Endothelial cell of umbilical vein (primary cell): Measurements from ENCODE around the gene MIEN1. TPM values are rescaled to one million over a fixed set of nuclear protein-coding genes. Genes with fewer than 3 reads are reported as not detected.

Source experiments
- BruUV-seq: library from RNA; stranded (reverse); fragments of 400-500 nt; replicated peaks from 2 replicates; lab custom pipeline; 2021; lab: Mats Ljungman, UMichigan
- CTCF ChIA-PET: fragments of 300-600, 350-600 bp; sonication (Branson Sonifier 250); formaldehyde crosslinking; loops from one replicate; lab custom pipeline; 2021; ENCODE audit warnings: antibody characterized with exemption, inconsistent platforms; lab: Charles Lee
- POLR2A ChIA-PET: fragments of 300-600, 350-600 bp; sonication (Branson Sonifier 250); formaldehyde crosslinking; loops from one replicate; lab custom pipeline; 2021; ENCODE audit warnings: antibody characterized with exemption, inconsistent platforms; lab: Charles Lee
- DNase-seq: peaks from one replicate; pipeline ENCODE4 v3.0.0-alpha.2; 2011; ENCODE audit warnings: low read depth, low spot score
- FAIRE-seq: peaks from 2 replicates; lab custom pipeline; 2011; peaks lifted over from hg19 to GRCh38; lab: Jason Lieb, UNC
- H2AFZ ChIP-seq: 2 replicates; pipeline ENCODE4 v1.6.0; 2012; ENCODE audit warnings: low read depth, low read length, control low read depth, inconsistent platforms
- H3K27ac ChIP-seq: 2 replicates; pipeline ENCODE4 v1.5.1; 2011; ENCODE audit warnings: low read depth, mild to moderate bottlenecking, control low read depth, low read length, moderate library complexity; ENCODE audit not compliant: insufficient read depth
- H3K27me3 ChIP-seq, 2 experiments: 2 replicates each; pipeline versions ENCODE4 v1.6.0 to v1.6.1; 2011; ENCODE audit warnings: low read length in 2 of 2, mixed read lengths in 1 of 2; ENCODE audit not compliant: control insufficient read depth in 2 of 2, insufficient read depth in 2 of 2
- H3K36me3 ChIP-seq, 2 experiments: 2 replicates in 1 of 2; 3 replicates in 1 of 2; pipeline ENCODE4 v1.5.1; 2011; ENCODE audit warnings: low read length in 2 of 2, mild to moderate bottlenecking in 1 of 2, moderate library complexity in 1 of 2; ENCODE audit not compliant: control insufficient read depth in 2 of 2, insufficient read depth in 2 of 2; ENCODE audit errors: extremely low read depth in 1 of 2
- H3K4me1 ChIP-seq: 3 replicates; pipeline ENCODE4 v1.5.1; 2011; ENCODE audit warnings: mild to moderate bottlenecking, low read length; ENCODE audit not compliant: control insufficient read depth, insufficient read depth; ENCODE audit errors: extremely low read depth
- H3K4me2 ChIP-seq: 2 replicates; pipeline ENCODE4 v1.6.1; 2011; ENCODE audit warnings: low read length, control low read depth, mixed read lengths; ENCODE audit not compliant: insufficient read depth
- H3K4me3 ChIP-seq, 3 experiments: fragments of 200-600 bp in 1 of 3; sonication (generic), shearing (Covaris generic) in 1 of 3; replicated peaks in 1 of 3; 2 replicates each; pipeline ENCODE4 v1.5.1; 2011 to 2016; ENCODE audit warnings: control low read depth in 3 of 3, low read length in 3 of 3, mild to moderate bottlenecking in 2 of 3, inconsistent platforms in 1 of 3, low read depth in 1 of 3, moderate library complexity in 1 of 3; ENCODE audit not compliant: insufficient read depth in 1 of 3
- H3K79me2 ChIP-seq: 2 replicates; pipeline ENCODE4 v1.6.0; 2012; ENCODE audit warnings: low read length, inconsistent platforms; ENCODE audit not compliant: control insufficient read depth, insufficient read depth
- H3K9ac ChIP-seq: replicated peaks from 2 replicates; pipeline ENCODE3; 2011; ENCODE audit warnings: low read length, control low read depth; ENCODE audit not compliant: insufficient read depth; ENCODE audit errors: extremely low read depth
- H3K9me1 ChIP-seq: replicated peaks from 3 replicates; pipeline ENCODE4 v1.6.0; 2011; ENCODE audit warnings: mild to moderate bottlenecking, low read length; ENCODE audit not compliant: control insufficient read depth, insufficient read depth; ENCODE audit errors: extremely low read depth
- H3K9me3 ChIP-seq: replicated peaks from 2 replicates; pipeline ENCODE4 v1.5.1; 2012; ENCODE audit warnings: low read length, inconsistent platforms; ENCODE audit not compliant: control insufficient read depth, insufficient read depth
- H4K20me1 ChIP-seq: replicated peaks from 2 replicates; pipeline ENCODE3; 2011; ENCODE audit warnings: mild to moderate bottlenecking, low read length; ENCODE audit not compliant: control insufficient read depth, insufficient read depth; ENCODE audit errors: extremely low read depth
- CTCF ChIP-seq, 2 donors: IDR thresholded peaks; 1 replicate in 1 of 2; 2 replicates in 1 of 2; pipeline ENCODE4 v1.5.1; 2011; ENCODE audit warnings: low read length in 2 of 2, mild to moderate bottlenecking in 2 of 2, moderate library complexity in 2 of 2, control low read depth in 1 of 2, inconsistent platforms in 1 of 2, low read depth in 1 of 2; ENCODE audit not compliant: insufficient read depth in 1 of 2; ENCODE audit errors: extremely low read depth in 1 of 2
- EZH2 ChIP-seq: IDR thresholded peaks from 2 replicates; pipeline ENCODE4 v1.6.1; 2012; ENCODE audit warnings: borderline replicate concordance, low read depth, mild to moderate bottlenecking, moderate library complexity, low read length, inconsistent platforms; ENCODE audit not compliant: severe bottlenecking
- FOS ChIP-seq: IDR thresholded peaks from 2 replicates; pipeline ENCODE4 v1.6.1; 2011; ENCODE audit warnings: mild to moderate bottlenecking, low read length, moderate library complexity, borderline replicate concordance; ENCODE audit not compliant: insufficient read depth
- GATA2 ChIP-seq: IDR thresholded peaks from 2 replicates; pipeline ENCODE4 v1.7.0; 2011; ENCODE audit warnings: low read depth, mild to moderate bottlenecking, moderate library complexity, mixed read lengths, low read length; ENCODE audit not compliant: insufficient read length, insufficient read depth
- JUN ChIP-seq: IDR thresholded peaks from 2 replicates; pipeline ENCODE4 v1.6.1; 2011; ENCODE audit warnings: borderline replicate concordance, low read depth; ENCODE audit not compliant: insufficient read length, insufficient read depth
- MAX ChIP-seq: IDR thresholded peaks from 2 replicates; pipeline ENCODE4 v1.6.1; 2011; ENCODE audit not compliant: insufficient read depth, insufficient read length
- MYC ChIP-seq: IDR thresholded peaks from one replicate; pipeline ENCODE4 v1.6.1; 2011; ENCODE audit warnings: mild to moderate bottlenecking, low read depth, low read length
- POLR2A ChIP-seq: IDR thresholded peaks from 2 replicates; pipeline ENCODE4 v1.6.1; 2012; ENCODE audit warnings: low read depth, mild to moderate bottlenecking, control low read depth, low read length
- POLR2AphosphoS5 ChIP-seq: IDR thresholded peaks from 2 replicates; pipeline ENCODE4 v1.6.1; 2012; ENCODE audit warnings: low read depth, mild to moderate bottlenecking, control low read depth, low read length, moderate library complexity; ENCODE audit not compliant: insufficient read depth
- dilution Hi-C: fragments of 300-500 bp; cut with MboI; formaldehyde crosslinking; loops from one replicate; pipeline ENCODE4 v1.15.0; 2019; ENCODE audit warnings: low sequenced_read_pairs; ENCODE audit not compliant: extremely low pct_ligation_motif_present
- intact Hi-C: fragments of 100-400 bp; cut with micrococcal nuclease; formaldehyde crosslinking; loops from one replicate; pipeline ENCODE4 v1.10.0; 2022
- polyA plus RNA-seq, 4 experiments: library from polyadenylated mRNA; depleted of rRNA in 3 of 4; stranded (reverse) in 3 of 4; unstranded in 1 of 4; fragments of >200 nt; gene quantifications; 2 replicates each; pipeline versions ENCODE4 v1.2.1 to v1.2.3, GENCODE V29; 2011 to 2012; ENCODE audit warnings: missing spikeins in 1 of 4
- total RNA-seq: library from RNA; stranded (reverse); gene quantifications from 2 replicates; pipeline ENCODE4 v1.2.3, GENCODE V29; 2021

The MIEN1 gene
- total and polyA plus RNA-seq, 2 donors (not counting 3 experiments of a cell fraction or from before 2014, with no cell fraction given): 42.4 to 74.5 TPM

GRCh38 chr17:39732586-39732985, 2.3 kb upstream of the MIEN1 start:
- intact Hi-C loops: no loop called here

More at GRCh38 chr17:39732586-39732985, 2.3 kb upstream of the MIEN1 start:
- no peaks in the 10 kb centered on the region for H3K79me2 ChIP-seq
- dilution Hi-C loops: no loop called here
- no peaks in the 10 kb centered on the region for H3K9me3 ChIP-seq
- no peak overlapping the region for H2AFZ ChIP-seq
- peaks cover 2 to 8% of the 10 kb centered on the region in 2 experiments for H3K27me3 ChIP-seq
- H3K9me1 ChIP-seq: no peaks in the 10 kb centered on the region
- BruUV-seq: no TSS peak
- ChIA-PET CTCF (interaction anchor here (0.8 to 2.2 kb wide), 3 partner anchors 14 to 111 kb away, joined by 3 to 8 read pairs (median 3); no protein-coding TSS in a partner anchor), POLR2A (no interaction called here)
- no peak overlapping the region for H3K4me2 ChIP-seq
- H3K36me3 ChIP-seq: peaks cover 2% of the 10 kb centered on the region in 2 experiments
- H3K9ac ChIP-seq: no peak overlapping the region
- H3K4me3 ChIP-seq: no peak overlapping the region
- H4K20me1 ChIP-seq: no peaks in the 10 kb centered on the region
- peaks cover 8% of the 10 kb centered on the region for H3K4me1 ChIP-seq
- no peak for TF ChIP-seq FOS
- TF ChIP-seq EZH2: no peak
- TF ChIP-seq CTCF (IDR thresholded peaks at IDR 0.05; ENCODE audit: extremely low read depth in 1 of 2, insufficient read depth in 1 of 2, low read depth in 1 of 2, low read length in 2 of 2): no peak
- TF ChIP-seq GATA2: no peak
- no peak for TF ChIP-seq MAX
- no peak for TF ChIP-seq POLR2AphosphoS5
- no peak for TF ChIP-seq JUN
- no peak for TF ChIP-seq MYC
- no peak for TF ChIP-seq POLR2A
- DNase-seq (no peak), FAIRE-seq (no peak)
- no peak overlapping the region for H3K27ac ChIP-seq
